GM19324 (cell line): Measurements from ENCODE around the gene ASB10.
A peak's percentile ranks its signal among the peaks of the same experiment; 100 is the strongest.

Experiments used
- ATAC-seq: cut with Tn5 transposase; IDR thresholded peaks from one replicate; pipeline ENCODE4 v1.9.1; 2021; ENCODE audit warnings: mild to moderate bottlenecking, moderate library complexity; ENCODE audit not compliant: unreplicated experiment, low FRiP score

Gene ASB10, protein sequence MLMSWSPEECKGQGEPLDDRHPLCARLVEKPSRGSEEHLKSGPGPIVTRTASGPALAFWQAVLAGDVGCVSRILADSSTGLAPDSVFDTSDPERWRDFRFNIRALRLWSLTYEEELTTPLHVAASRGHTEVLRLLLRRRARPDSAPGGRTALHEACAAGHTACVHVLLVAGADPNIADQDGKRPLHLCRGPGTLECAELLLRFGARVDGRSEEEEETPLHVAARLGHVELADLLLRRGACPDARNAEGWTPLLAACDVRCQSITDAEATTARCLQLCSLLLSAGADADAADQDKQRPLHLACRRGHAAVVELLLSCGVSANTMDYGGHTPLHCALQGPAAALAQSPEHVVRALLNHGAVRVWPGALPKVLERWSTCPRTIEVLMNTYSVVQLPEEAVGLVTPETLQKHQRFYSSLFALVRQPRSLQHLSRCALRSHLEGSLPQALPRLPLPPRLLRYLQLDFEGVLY

DNA sequence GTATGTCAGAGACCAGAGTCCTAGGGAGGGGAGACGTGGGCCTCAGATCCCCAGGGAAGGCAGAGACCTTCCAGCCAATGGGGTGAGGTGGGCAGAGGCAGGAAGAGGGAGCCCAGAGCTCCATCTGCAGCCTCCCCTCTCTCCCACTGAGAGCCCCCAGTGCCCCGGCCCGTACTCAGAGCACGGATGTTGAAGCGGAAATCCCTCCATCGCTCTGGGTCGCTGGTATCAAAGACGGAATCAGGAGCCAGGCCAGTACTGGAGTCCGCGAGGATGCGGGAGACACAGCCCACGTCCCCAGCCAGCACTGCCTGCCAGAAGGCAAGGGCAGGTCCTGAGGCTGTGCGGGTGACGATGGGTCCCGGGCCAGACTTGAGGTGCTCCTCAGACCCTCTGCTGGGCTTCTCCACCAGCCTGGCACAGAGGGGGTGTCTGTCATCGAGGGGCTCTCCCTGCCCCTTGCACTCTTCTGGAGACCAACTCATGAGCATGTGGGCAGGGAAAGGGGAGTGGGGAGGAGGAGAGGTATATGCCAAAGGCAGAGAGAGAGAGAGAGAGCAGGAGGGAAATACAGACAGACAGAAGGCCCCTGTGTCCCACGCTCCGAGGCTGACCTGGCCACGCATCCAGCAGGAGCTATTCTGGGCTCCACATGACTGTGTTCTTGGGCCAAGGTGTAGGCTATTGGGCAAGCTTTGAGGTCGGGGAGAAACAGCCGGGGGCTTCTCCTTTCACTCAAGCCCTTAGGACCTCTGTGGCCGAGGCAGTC, at the start of gene ASB10:
Gene ASB10 (minus strand): TSS at position 611 of the 769 bp plus-strand sequence. CDS start 120 bp downstream, at position 491.
- no peak for ATAC-seq

DNA sequence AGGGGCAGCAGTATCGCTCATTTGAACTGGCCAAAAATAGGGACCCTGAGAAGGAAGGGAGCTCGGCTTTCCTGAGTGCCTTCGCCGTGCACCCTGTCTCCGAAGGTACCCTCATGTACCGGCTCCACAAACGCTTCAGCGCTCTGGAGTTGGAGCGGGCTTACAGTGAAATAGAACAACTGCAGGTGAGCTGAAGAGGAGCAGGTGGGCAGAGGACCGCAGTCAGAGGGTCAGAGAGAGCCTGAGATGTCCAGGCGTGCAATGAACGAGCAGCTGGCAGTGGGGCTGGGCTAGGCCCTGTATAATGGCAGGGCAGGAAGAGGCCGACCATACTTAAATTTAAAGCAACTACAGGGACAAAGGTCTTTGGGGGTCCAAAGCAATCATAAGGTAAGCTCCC, 49.4 kb upstream of the ASB10 start:
- no peak for ATAC-seq

DNA sequence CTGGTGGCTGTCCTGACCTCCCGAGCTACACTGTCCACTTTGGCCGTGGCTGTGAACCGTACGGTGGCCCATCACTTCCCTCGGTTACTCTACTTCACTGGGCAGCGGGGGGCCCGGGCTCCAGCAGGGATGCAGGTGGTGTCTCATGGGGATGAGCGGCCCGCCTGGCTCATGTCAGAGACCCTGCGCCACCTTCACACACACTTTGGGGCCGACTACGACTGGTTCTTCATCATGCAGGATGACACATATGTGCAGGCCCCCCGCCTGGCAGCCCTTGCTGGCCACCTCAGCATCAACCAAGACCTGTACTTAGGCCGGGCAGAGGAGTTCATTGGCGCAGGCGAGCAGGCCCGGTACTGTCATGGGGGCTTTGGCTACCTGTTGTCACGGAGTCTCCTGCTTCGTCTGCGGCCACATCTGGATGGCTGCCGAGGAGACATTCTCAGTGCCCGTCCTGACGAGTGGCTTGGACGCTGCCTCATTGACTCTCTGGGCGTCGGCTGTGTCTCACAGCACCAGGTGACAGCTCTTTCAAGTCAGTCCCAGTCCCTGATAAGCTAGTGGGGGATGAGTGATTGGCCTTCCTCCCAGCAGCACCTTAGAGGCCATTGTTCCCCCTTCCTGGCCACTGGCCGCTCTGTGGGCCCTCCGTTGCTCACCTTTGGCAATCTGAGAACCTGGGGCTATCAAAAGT, 48.2 kb upstream of the ASB10 start:
- ATAC-seq = no peak

DNA sequence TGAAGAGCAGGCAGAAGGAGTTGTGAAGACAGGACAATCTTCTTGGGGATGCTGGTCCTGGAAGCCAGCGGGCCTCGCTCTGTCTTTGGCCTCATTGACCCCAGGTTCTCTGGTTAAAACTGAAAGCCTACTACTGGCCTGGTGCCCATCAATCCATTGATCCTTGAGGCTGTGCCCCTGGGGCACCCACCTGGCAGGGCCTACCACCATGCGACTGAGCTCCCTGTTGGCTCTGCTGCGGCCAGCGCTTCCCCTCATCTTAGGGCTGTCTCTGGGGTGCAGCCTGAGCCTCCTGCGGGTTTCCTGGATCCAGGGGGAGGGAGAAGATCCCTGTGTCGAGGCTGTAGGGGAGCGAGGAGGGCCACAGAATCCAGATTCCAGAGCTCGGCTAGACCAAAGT, 46.8 kb upstream of the ASB10 start:
- no peak for ATAC-seq

DNA sequence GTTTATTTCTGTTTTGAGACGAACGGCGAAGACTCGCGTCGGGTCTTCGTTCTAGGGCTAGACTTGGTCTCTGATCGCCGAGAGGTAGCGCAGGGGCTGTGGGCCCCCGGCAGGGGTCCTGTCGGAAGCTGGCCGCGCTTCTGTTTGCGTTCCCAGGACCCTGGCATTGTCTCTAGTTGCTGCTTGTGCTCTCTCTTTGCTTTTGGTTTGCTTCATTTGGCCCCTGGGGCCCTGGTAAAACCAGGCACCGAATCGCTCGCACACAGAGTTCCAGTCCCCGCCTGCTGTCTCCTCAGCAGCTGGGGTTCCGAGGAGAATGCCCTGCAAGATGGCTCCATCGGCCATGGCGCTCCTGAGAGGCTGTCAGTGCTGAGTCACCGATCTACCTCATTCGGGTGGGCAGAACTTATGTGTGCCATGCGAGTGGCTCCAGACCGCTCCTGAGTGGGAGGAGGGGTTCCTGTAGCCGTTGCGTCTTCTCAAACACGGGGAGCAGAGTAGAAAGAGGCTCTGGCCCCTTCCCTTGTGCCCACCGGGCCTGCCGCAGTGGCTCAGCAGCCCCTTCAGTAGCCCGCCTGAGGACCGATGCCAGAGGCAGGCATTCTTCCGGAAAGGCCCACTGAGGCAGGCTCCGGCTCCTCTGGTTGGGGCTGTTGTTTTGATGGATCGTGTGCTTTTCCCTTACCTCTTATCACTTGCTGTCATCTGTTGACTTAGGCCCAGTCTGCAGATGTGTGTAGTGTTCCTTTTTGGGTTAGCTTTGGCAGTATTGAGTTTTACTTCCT, 46.1 kb upstream of the ASB10 start:
- ATAC-seq = peak; percentile 10

DNA sequence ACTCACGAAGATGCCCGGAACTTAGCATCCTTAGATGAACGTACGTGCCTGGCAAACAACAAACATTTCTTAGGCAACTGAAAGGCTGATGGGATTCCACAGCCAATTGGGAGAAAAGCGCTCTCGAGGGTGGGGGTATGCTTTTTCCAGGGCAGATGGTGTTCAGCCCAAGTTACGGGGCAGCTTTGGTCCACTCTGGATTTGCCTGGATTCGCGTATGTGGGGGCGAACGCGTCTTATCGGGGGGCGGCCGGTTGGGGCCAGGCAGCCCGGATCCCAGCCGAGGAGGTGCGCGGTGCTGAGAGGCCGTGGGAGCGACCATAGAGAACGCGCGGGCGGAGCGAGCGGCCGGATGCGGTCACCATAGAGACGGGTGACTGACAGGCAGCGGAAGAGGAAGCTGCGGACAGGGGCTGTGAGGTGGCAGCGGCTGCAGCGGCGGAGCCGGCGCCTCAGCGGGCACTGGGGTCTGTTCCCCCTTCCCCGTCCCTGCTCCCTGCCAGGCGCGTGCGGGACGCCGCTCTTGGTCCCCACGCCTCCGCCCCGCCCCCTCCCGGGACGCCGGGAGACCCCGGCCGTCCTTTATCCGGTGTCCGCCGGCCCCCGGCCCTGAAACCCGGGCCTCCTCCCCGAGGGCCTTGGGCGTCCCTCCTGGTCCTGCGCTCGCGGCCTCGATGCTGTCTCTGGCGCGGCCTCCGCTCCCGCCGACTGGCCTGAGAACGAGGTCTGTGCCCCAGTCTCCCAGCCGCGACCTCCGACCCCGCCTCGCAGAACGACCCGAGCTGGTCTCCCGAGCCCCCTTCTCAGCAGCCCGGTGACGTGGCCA, 45.3 kb upstream of the ASB10 start, which contains the start of gene CHPF2:
Gene CHPF2 (plus strand): TSS at position 393 of the 826 bp plus-strand sequence. CDS start 1,529 bp downstream, outside the sequence.
- ATAC-seq = peak; percentile 94

DNA sequence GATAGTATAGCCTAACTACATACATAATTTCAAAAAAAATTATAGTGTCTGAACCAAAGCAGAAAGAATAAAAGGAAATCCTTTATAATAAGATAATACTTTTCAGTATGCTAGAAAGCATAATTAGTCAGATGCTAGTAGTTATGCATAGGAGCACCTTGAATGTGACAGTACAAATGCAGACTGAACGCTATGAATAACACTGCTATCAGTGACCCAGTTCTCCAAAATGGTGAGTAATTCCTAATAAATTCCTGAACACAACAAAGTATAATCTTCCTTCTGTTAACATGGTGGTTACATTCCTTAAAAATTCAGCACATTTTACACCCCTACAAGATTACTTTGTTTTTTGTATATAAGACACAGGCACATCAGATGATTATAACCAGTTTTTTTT, 44.0 kb upstream of the ASB10 start:
- no peak for ATAC-seq

DNA sequence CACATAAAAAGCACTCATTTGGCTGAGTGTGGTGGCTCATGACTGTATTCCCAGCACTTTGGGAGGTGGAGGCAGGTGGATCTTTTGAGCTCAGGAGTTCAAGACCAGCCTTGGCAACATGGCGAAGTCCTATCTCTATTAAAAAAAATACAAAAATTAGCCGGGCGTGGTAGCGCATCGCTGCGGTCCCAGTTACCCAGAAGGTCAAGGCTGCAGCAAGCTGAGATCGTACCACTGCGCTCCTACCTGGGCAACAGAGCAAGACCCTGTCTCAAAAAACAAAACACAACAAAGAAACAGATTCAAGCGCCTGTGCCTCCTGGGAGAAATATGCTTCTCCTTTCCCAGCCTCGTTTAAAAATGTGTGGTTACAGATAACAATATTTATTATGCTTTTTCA, 42.2 kb upstream of the ASB10 start:
- ATAC-seq = no peak

DNA sequence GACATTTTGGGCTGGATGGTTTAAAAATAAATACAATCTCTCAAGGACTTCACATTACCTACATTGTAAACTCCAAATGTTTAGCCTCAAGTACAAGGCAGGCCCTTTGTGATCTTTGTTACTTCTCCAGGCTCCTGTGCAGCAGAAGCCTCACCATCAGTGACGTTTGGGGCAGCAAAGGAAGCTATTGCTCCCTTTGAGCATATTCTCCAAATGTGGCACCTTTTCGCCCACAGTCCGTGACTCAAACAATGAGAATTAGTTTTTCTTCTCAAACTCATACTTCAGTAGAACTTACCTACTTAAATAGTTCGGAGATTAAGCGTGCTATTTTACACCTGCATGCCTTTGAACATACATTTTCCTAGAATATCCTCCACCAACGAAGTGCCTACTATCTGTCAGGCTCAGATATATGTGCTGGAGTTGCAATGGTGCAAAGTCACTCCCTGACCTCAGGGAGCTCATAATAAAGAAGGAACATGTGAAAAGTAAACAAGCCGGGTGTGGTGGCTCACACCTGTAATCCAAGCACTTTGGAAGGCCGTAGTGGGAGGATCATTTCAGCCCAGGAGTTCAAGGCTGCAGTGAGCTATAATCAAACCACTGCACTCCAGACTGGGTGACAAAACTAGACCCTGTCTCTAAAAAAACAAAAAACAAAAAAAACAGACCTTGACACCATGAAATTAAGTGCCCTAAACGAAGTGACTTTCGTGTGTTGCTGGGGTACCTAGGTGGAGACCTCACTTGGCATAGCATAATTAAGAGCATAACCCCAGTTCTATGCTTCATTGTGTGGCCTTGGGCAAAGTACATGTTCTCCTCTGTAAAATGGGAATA, 41.2 kb upstream of the ASB10 start:
- no peak for ATAC-seq

DNA sequence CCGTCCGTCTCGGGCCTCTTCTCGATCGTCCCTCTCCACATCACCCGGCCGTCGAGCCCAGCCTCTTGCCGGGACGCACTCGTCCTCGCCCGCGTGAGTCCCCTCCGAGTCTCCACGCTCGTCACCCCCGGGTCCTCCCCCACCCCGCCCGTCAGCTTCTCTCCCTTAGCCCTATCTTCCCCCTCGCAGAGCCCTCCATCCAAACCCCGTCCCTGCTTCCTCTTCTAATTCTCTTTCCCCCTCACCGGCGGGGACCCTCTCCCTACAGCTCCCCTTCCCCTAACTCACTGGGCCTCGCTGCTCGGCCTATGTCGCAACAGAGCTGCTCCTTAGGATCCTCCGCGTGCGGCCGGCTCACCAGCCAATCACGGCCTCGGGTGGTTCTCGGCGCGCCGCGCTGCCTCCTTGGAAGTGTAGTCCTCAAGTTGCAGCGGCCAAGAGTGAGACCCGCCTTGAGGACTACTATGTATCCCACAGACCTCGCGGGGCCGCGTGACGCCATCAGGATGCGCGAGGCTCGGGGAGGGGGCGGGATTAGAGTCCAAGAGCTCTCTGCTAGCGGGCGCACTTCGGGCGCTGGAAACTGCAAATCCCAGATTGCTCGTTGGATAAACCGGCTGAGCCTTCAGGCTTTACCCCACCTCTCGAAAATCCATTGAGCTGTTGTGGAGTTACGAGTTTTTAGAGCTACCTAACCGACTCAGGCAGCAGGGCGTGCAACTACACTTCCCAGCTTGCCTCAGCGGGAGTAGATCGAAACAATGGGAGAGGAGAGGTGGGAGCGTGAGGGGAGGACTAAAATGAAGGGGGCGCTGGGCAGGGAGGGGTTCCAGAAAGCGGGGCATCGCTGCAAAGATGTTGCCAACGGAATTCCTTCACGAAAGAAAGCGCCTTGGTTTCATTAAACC, 40.1 kb upstream of the ASB10 start, which contains the start of gene ABCF2:
Gene ABCF2 (minus strand): TSS at position 331 of the 908 bp plus-strand sequence. CDS start 747 bp downstream, outside the sequence.
- peak; percentile 99 for ATAC-seq

DNA sequence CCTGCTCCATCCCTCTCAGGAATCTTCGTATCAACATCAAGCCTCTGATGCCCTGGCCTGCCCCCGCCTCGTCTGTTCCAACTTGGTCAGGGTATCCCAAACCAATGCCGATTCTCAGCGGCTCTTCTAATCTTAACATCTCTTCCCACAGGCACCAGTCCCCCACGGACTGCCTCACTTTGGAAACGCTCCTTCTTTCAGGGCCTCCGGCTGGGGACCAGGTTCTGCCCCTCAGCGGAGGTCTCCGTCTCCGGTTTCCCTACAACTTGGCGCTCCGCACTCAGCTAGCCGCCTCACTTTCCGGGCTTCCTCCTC, 39.5 kb upstream of the ASB10 start:
- peak; percentile 2 for ATAC-seq

DNA sequence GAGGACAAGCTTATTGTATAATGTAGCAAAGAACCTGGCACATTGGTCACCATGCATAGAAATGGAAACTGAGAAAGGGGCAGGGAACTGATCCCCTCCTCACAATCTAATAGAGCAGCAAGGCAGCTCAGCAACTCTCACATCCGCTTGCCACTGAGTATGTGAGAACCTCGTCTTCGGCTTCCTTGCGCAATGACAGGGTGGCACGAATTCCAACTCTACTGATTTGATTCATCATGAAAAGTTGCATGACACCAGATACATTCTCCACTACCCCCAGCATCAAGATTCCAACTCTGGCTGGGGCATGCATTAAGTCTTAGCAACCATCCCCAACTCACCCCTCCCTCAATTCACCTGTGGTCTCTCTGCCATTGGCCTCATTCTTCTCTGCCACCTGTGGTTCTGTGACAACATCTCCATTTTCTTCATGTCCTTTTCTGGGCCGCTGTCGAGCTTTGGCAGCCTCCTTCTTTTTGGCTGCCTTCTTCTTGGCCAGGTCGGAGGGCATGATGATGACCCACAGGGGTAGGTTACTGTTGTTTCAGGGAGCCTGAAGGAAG, 39.0 kb upstream of the ASB10 start:
- no peak for ATAC-seq

DNA sequence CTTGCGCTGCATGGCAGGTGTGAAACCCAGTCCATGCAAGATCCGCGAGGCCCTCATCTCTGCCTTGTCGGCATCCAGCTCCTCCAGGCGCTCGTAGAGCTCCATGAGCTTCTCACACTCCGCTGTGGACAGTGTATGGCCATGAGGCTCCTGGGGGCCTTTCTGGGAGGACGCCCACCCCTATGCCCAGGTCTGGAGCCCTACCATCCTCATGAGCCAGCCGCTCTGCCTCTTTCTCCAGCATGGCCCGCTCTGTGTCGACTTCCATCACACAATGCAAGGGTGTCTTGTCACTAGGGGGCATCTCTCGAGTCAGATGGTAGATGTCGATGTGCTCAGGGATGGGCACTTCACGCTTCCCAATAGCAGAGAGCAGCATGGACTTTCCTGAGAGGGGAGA, 36.7 kb upstream of the ASB10 start:
- ATAC-seq = no peak

DNA sequence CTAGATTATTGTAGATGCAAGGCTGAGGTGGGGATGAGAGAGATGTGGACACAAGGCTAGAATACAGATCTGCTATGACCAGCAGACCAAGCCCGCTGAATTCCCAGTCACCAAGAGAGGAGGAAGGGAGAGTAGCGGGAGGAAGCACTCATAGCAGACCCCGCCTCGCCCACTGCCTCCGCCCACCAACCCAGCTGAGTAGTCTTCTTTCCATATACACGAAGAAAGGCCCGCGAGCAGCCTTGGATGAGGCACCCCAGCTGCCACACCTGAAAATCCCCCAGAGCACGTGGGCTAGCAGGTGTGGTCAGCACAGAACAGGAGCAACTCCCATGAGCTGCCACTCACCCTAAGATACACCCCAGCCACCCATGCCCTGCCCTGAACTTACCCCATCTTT, 31.1 kb upstream of the ASB10 start:
- ATAC-seq = no peak

DNA sequence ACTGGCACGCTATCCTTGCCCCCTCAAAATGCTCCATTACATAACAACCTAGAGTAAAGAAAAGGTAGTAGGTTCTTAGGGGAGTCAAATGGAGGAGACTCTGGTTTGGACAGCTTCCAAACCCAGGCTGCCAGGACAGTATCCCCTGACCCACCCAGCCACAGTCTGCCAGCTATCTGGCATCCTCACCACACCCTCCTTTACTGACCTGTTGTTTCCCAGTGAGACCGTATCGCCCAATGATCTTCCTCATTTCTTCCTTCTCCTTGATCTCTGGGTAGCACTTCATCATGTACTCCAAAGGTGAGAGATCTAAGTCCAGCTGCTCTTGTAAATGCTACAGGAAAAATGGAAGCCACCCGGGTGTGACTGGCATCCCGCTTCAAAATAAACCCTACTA, 28.3 kb upstream of the ASB10 start:
- ATAC-seq = no peak

DNA sequence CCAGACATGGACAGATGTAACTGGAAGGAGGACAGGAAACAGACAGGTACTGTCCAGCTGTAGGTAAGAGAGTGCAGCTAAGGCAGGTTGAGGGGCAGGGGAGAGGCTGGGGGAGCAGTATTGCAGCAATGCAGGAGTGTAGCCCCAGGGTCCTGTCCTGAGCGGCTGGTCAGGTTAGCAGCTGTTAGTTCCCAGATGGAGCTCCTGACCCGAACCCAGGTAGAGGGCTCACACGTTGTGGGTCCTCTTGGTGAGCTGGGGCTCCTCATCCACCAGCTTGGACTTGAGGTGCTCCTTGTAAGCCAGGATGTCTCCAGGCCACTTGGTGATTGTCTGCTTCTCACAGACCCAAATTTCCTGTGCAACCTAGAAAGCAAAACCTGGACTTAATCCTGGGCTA, 26.8 kb upstream of the ASB10 start:
- no peak for ATAC-seq

DNA sequence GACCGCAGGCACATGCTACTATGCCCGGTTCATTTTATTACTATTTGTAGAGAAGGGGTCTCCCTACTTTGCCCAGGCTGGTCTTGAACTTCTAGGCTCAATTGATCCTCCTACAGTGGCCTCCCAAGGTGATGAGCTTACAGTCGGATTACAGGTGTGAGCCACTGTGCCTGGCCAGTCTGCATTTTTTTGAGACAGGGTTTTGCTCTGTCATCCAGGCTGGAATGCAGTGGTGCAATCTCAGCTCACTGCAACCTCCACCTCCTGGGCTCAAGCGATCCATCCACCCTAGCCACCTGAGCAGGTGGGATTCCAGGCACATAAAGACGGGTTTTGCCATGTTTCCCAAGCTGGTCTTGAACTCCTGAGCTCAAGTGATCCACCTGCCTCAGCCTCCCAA, 25.6 kb upstream of the ASB10 start:
- no peak for ATAC-seq
